ENCODE results near the gene MR1.

Gene MR1

GRCh38 chr1:181106479-181106878 lies 72.7 kb downstream of the MR1 start:
- DNase-seq (ENCODE audit: low read depth in 2 of 2, low spot score in 1 of 2) = no peak

- DNase-seq (ENCODE audit: low read depth in 2 of 2, low spot score in 1 of 2) = no peak
Observed at GRCh38 chr1:181107711-181108110, 73.9 kb downstream of the MR1 start.

GRCh38 chr1:181108304-181108867 lies 74.6 kb downstream of the MR1 start:
- DNase-seq (ENCODE audit: low read depth in 2 of 2, low spot score in 1 of 2) = no peak

- no peak for DNase-seq (ENCODE audit: low read depth in 2 of 2, low spot score in 1 of 2)
Observed at GRCh38 chr1:181110013-181110412, 76.2 kb downstream of the MR1 start.

Measured in stimulated activated CD8-positive, alpha-beta memory T cell treated with anti-CD3 and anti-CD28 coated beads, Interleukin-4, amount 100 ng/mL, for 4 hours (primary cell).